ENCODE measurements around the gene MEGF6. TPM values are rescaled to one million over a fixed set of nuclear protein-coding genes. Genes with fewer than 3 reads are reported as not detected.

Gene MEGF6
- total RNA-seq, 1 experiment from 2014 or later = 21.3 TPM

GRCh38 chr1:3456964-3457909, 154.1 kb downstream of the MEGF6 start:
- H2AK5ac ChIP-seq (ENCODE audit: insufficient read length, low read length) = no peak overlapping the region
- no peak overlapping the region for H3K18ac ChIP-seq (ENCODE audit: insufficient read length, low read depth, low read length)
- no peak overlapping the region for H4K8ac ChIP-seq (replicated peaks; ENCODE audit: insufficient read length, low read depth, low read length)
- no peaks in the 10 kb centered on the region for H3K9me3 Mint-ChIP-seq
- H3K27ac Mint-ChIP-seq = peak overlapping the region in 2 of 3 experiments; percentile 14 to 90; a peak in 2 of 7 replicates
- no peak overlapping the region for H3K4ac ChIP-seq (ENCODE audit: low read depth, low read length)
- H2BK15ac ChIP-seq (ENCODE audit: low read depth, low read length) = no peak overlapping the region
- H3K4me3 Mint-ChIP-seq = peak overlapping the region; percentile 12 to 30; a peak in 3 of 5 replicates
- TF ChIP-seq CTCF (conservative IDR thresholded peaks at IDR 0.05) = no peak
- H3K9me3 ChIP-seq (ENCODE audit: control insufficient read depth, low read depth, low read length) = no peaks in the 10 kb centered on the region
- no peak overlapping the region for H2BK5ac ChIP-seq (ENCODE audit: insufficient read length, low read length)
- H3K9ac ChIP-seq (ENCODE audit: extremely low read depth, insufficient read length, low read length) = no peak overlapping the region
- no peaks in the 10 kb centered on the region; the same call in 1 of the 2 replicates for H3K79me2 ChIP-seq (ENCODE audit: insufficient read depth, low read length)
- H4K20me1 ChIP-seq (ENCODE audit: control insufficient read depth, insufficient read depth, insufficient read length) = no peaks in the 10 kb centered on the region
- no peak overlapping the region for H4K5ac ChIP-seq (ENCODE audit: insufficient read length, low read depth, low read length)
- H2BK120ac ChIP-seq (ENCODE audit: low read depth, low read length, poor library complexity, severe bottlenecking) = no peak overlapping the region
- H2BK20ac ChIP-seq (ENCODE audit: low read depth, low read length, poor library complexity, severe bottlenecking) = no peak overlapping the region
- no peak overlapping the region for H2AFZ ChIP-seq (ENCODE audit: low read length)
- no peak overlapping the region; the same call in 1 of the 2 replicates for H3K14ac ChIP-seq (ENCODE audit: insufficient read depth, low read length)
- H3K27ac ChIP-seq (ENCODE audit: insufficient read length, low read depth, low read length) = no peak overlapping the region
- no peak overlapping the region for H3K23ac ChIP-seq (ENCODE audit: insufficient read length, low read depth, low read length)
- H3K36me3 Mint-ChIP-seq (ENCODE audit: insufficient read depth in 1 of 3, low read depth in 3 of 3) = peaks cover 0 to 20% (median 18%) of the 10 kb centered on the region in 3 experiments; a peak in 4 of 7 replicates
- no peak overlapping the region for H3K56ac ChIP-seq (ENCODE audit: insufficient read length, low read depth, low read length)
- no peak for DNase-seq
- no peaks in the 10 kb centered on the region for H3K4me1 ChIP-seq (ENCODE audit: insufficient read depth, low read length)
- H3K79me1 ChIP-seq (ENCODE audit: insufficient read depth, low read depth, low read length, poor library complexity, severe bottlenecking) = peaks cover 7% of the 10 kb centered on the region
- no peak overlapping the region for H3T11ph ChIP-seq (ENCODE audit: low read length)
- H4K91ac ChIP-seq (ENCODE audit: insufficient read length, low read depth, low read length) = no peak overlapping the region
- H2BK12ac ChIP-seq (ENCODE audit: insufficient read length, low read depth, low read length) = no peak overlapping the region
- H3K4me2 ChIP-seq (ENCODE audit: insufficient read depth, insufficient read length, low read length) = no peak overlapping the region
- WGBS (ENCODE audit: extremely low coverage, insufficient read length, low lambda C conversion rate) = no CpG with 5 or more reads among the region's 29 CpGs
- peaks cover 3% of the 10 kb centered on the region for H3K23me2 ChIP-seq (ENCODE audit: insufficient read length, low read depth, low read length, poor library complexity, severe bottlenecking)
- H3K27me3 Mint-ChIP-seq (ENCODE audit: low read depth) = no peaks in the 10 kb centered on the region
- peaks cover 18 to 34% of the 10 kb centered on the region in 2 experiments for H3K4me1 Mint-ChIP-seq
- no peaks in the 10 kb centered on the region for H3K27me3 ChIP-seq (ENCODE audit: insufficient read depth, low read length)
